Ectodermal cell (in vitro differentiated cells): Measurements from ENCODE around the gene UBE2J2.

ENCODE experiments used
- H3K27ac ChIP-seq: 2 replicates; pipeline ENCODE4 v1.7.0; 2013; ENCODE audit warnings: mild to moderate bottlenecking, low read depth, low read length; ENCODE audit not compliant: insufficient read depth, poor library complexity, severe bottlenecking
- H3K27me3 ChIP-seq: 2 replicates; pipeline ENCODE4 v1.7.0; 2013; ENCODE audit warnings: mild to moderate bottlenecking, low read length; ENCODE audit not compliant: insufficient read depth, control insufficient read depth, poor library complexity, severe bottlenecking
- H3K36me3 ChIP-seq: one replicate; pipeline ENCODE4 v1.7.0; 2013; ENCODE audit warnings: low read length; ENCODE audit not compliant: control insufficient read depth, insufficient read depth
- H3K4me1 ChIP-seq: one replicate; pipeline ENCODE4 v1.7.0; 2013; ENCODE audit warnings: low read length; ENCODE audit not compliant: control insufficient read depth, insufficient read depth
- H3K4me3 ChIP-seq: 2 replicates; pipeline ENCODE4 v1.7.0; 2013; ENCODE audit warnings: low read depth, low read length, control low read depth; ENCODE audit not compliant: insufficient read depth
- H3K9me3 ChIP-seq: 2 replicates; pipeline ENCODE4 v1.7.0; 2013; ENCODE audit warnings: mild to moderate bottlenecking, low read length, moderate library complexity; ENCODE audit not compliant: control insufficient read depth
- WGBS, 2 experiments: methylation state at CpG; one replicate each; pipeline ENCODE4 v1.1.7; 2013; ENCODE audit warnings: missing lambda C conversion rate in 2 of 2; 5-methylcytosine and 5-hydroxymethylcytosine counted together

The UBE2J2 gene

DNA sequence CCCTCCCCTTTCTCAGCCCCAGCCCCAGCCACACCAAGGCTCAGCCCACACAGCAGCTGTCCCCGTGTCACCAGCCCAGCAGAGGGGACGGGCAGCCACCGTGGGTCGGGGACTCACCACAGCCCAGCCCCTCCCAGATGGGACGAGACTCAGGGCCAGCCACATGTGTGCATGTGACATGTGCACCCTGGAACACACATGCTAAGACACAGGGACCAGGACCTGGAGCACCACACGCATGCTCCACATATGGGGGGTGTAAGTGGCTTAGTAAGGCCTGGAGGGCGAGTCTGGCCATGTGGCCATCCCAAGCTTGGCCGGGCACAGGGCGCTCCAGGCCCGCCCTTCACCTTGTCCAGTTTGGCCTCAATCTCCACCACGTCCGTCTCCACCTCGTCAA lies 30.1 kb upstream of the UBE2J2 start:
- WGBS, 2 experiments, result 90 to 93% methylated on average over 13 of the region's 13 CpGs
- Histone ChIP-seq H3K4me1 (peaks cover 23% of the 10 kb centered on the region), H3K9me3 (no peaks in the 10 kb centered on the region), H3K4me3 (no peak overlapping the region), H3K27ac (no peak overlapping the region), H3K27me3 (peaks cover 2% of the 10 kb centered on the region), H3K36me3 (no peaks in the 10 kb centered on the region)

DNA sequence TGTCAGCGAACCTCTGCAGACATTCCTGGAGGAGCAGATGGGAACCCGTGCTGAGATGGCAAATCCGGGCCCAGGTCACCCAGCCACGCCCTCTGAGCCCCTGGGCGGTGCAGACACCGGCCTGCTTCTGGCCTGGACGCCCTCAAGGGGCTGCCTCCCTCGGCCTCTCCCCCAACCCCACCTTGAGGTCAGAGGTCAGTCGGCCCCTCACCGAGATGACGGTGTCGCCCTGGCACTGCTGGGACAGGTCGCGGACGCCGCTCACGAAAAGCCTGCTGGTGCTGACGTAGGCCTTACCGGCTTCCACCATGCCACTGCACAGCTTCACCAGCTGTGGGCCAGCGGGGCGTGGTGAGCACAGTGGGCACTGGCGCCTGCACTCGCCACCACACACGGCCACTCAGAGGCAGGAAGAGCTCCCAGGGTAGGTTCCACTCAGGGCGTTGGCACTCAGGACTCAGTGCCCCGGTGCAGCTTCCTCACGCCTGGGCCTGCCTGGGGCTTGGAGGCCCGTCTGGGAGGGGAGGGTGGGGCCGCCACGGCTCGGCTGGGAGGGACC lies 29.4 kb upstream of the UBE2J2 start:
- H3K4me3 ChIP-seq, result no peak overlapping the region
- peaks cover 23% of the 10 kb centered on the region for H3K4me1 ChIP-seq
- 88% methylated on average over 31 of the region's 31 CpGs for WGBS, 2 experiments
- no peak overlapping the region for H3K27ac ChIP-seq
- no peaks in the 10 kb centered on the region for H3K9me3 ChIP-seq
- no peaks in the 10 kb centered on the region for H3K27me3 ChIP-seq
- H3K36me3 ChIP-seq, result no peaks in the 10 kb centered on the region

DNA sequence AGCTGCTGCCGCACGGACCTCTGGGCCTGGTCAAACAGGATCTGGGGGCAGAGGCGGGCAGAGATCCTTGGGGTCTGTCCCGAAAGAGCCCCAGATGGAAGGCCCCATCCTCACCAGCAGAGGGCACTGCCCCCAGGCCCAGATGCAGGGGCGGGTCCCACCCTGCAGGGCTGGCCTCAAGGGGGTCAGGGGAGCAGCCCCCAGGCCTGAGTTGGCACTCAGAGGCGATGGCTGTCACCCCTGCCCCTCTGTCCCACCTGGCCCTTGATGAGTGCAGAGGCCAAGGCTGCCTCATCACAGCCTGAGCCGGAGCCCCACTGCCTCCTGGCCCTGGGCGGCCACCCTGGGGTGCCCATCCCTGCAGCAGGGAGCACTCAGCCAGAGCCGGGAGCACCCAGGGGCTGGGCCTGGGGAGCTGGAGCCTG lies 28.4 kb upstream of the UBE2J2 start:
- Histone ChIP-seq H3K27ac (no peak overlapping the region), H3K4me1 (peaks cover 22% of the 10 kb centered on the region), H3K36me3 (no peaks in the 10 kb centered on the region), H3K4me3 (no peak overlapping the region), H3K27me3 (no peaks in the 10 kb centered on the region), H3K9me3 (no peaks in the 10 kb centered on the region)
- 81 to 85% methylated on average over 9 of the region's 9 CpGs for WGBS, 2 experiments

DNA sequence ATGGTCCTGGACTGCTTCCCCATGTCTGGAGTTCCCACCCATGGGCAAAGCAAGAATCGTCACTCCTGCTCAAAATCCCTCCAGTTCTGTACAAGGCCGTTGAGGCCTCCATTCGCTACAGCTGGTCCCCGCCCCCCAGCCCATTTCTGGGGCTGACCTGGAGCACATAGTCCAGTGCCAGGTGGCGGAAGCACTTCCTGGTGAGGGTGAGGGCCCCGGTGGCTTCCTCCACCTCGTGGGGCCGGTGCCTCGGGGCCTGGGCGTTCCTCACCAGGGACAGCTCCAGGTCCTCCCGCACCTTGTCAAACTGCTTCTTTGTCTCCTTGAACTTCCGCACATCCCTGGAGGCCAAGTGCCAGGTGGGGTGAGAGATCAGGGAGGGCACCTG lies 26.7 kb upstream of the UBE2J2 start:
- Histone ChIP-seq H3K36me3 (no peaks in the 10 kb centered on the region), H3K4me3 (no peak overlapping the region), H3K9me3 (no peaks in the 10 kb centered on the region), H3K27me3 (no peaks in the 10 kb centered on the region), H3K27ac (no peak overlapping the region), H3K4me1 (peaks cover 7% of the 10 kb centered on the region)
- 92 to 93% methylated on average over 12 of the region's 12 CpGs for WGBS, 2 experiments

DNA sequence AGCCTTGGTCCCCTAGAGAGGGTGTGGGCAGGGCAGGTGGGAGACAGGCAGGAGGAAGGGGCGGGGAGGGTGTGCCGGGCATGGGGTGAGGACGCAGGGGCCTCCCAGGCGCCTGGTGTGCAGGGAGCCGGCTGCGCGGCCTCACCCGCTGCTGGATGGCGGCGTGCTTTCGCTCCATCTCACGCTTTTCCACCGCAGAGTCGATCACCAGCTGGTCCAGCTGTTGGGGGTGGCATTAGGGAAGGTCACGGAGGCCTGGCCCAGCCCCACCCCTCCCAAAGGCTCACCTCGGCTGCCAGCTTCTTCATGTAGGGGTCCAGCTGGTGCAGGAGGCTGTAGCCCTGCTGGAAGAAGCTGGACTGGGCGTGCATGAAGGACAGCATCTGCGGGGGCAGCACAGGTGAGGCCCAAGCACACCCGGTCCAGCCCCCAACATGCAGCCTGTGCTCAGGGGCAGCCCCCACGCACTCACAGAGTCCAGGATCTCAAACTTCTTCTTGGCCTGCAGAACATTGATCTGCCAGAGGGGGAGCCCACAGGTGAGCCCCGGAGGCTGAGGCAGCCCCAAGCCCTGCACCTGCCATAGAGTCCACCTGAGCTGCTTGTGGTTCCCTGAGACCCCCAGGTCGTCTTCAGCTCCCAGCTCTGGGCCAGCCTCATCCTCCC lies 26.2 kb upstream of the UBE2J2 start:
- no peaks in the 10 kb centered on the region for H3K36me3 ChIP-seq
- H3K27ac ChIP-seq, result no peak overlapping the region
- H3K4me1 ChIP-seq, result peaks cover 2% of the 10 kb centered on the region
- WGBS, 2 experiments, result 87 to 89% methylated on average over 22 of the region's 22 CpGs
- H3K9me3 ChIP-seq, result no peaks in the 10 kb centered on the region
- H3K4me3 ChIP-seq, result no peak overlapping the region
- H3K27me3 ChIP-seq, result no peaks in the 10 kb centered on the region

DNA sequence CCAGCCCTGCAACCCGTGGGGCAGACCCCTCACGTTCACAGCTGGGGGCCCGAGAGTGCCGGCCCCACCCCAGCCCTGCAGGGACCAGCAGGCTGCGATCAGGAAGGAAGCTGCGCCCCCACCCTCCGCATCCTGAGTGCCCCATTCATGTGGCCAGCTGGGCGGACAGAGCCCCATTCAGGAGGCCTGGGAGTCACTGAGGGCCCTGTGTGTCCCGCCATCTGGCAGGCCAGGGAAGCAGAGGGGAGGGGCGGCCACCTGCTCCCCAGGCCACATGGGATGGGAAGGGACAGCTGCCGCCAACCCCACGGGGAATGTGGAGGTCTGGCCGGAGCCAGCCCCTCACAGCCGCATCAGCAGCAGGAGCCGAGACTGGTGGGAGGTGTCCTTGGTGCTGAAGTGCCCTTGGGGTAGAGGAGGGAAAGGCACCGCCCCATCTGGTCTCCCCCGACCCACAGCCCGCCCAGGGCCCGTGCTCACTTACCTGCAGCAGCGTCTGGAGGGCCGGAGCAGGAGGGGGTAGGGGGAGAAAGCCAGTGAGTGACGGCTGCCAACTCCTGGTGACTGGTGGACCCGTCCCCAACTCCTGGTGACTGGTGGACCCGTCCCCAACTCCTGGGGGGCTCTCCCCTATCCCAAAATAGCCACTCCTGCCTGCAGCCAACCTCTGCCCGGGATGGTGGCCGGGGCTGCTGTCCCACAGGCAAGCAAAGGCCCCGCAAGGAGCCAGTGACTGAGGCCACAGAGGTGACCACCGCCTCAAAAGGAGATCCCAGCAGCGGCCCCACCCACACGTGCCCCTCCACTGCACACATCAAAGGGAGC lies 25.4 kb upstream of the UBE2J2 start:
- H3K27me3 ChIP-seq, result no peaks in the 10 kb centered on the region
- no peak overlapping the region for H3K4me3 ChIP-seq
- no peaks in the 10 kb centered on the region for H3K9me3 ChIP-seq
- H3K27ac ChIP-seq, result no peak overlapping the region
- no peaks in the 10 kb centered on the region for H3K36me3 ChIP-seq
- H3K4me1 ChIP-seq, result no peaks in the 10 kb centered on the region
- 62 to 63% methylated on average over 30 of the region's 30 CpGs for WGBS, 2 experiments

DNA sequence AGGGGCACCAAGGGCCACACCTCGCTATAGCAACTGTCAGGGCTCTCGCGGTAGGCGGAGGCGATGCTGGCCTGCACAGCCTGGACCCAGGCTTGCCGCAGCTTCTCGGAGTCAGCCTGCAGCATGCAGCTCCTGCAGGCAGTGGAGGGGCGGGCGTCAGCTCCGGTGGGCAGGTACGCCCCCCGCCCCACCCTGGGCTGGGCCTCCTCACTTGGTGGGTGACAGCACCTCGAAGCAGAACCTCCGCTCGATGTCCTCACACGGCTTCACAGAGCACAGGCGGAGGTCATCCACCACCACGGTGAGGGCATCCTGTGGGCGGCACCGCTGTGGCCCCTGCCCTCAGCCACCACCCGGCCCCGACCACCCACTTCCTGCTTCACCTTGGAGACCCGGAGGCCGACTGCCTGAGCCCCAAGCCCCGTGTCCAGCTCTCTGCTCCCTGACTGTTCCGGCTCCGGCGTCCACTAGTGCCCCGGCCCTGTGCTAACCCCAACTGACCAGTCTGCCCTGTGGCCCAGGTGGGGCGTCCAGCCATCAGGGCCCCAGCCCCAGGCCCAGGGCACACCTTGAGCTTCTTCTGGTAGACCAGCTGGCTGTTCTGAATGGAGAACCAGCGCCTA lies 24.3 kb upstream of the UBE2J2 start:
- H3K9me3 ChIP-seq, result no peaks in the 10 kb centered on the region
- no peaks in the 10 kb centered on the region for H3K27me3 ChIP-seq
- H3K4me3 ChIP-seq, result no peak overlapping the region
- WGBS, 2 experiments, result 94 to 96% methylated on average over 31 of the region's 31 CpGs
- H3K27ac ChIP-seq, result no peak overlapping the region
- no peaks in the 10 kb centered on the region for H3K4me1 ChIP-seq
- H3K36me3 ChIP-seq, result no peaks in the 10 kb centered on the region

DNA sequence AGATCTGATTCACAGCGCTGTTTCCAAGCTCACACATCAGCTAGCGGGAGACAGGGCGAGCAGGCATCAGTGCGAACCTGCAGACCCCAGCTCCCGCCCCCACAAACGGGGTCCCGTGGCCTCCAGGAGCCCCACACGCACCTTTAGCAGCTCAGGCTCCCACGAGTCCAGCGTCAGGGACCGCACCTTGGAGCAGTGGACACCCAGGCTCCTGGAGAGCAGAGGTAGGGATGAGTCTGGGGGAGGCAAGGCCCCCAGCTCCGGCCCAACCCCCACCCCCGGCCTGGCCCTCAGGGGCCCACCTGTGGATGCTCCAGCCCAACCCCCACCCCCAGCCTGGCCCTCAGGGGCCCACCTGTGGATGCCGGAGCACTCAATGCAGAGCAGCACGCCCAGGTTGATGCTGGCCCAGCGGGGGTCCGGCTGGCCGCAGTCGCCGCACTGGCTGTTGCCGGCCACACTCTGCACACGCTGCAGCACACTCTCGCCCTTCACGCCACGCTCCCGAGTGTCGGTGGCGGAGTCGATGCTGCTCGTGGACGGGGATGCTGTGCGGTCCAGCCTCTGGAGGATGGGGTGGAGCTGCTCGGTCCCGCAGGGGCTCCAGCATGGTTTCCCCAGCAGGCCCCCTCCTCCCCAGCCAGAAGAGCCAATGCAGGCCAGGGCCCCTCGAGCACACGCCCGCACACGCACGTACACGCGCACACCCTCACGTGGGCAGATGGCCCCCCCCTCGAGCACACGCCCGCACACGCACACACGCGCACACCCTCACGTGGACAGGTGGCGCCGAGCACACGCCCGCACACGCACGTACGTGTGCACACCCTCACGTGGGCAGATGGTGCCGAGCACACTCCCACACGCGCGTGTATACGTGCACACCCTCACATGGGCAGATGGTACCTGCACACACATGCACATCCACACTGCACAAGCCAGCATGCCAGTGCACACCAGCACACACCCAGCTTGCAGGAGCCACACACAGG lies 22.7 kb upstream of the UBE2J2 start:
- H3K36me3 ChIP-seq, result no peaks in the 10 kb centered on the region
- H3K9me3 ChIP-seq, result no peaks in the 10 kb centered on the region
- no peak overlapping the region for H3K27ac ChIP-seq
- no peak overlapping the region for H3K4me3 ChIP-seq
- H3K27me3 ChIP-seq, result no peaks in the 10 kb centered on the region
- no peaks in the 10 kb centered on the region for H3K4me1 ChIP-seq
- WGBS, 2 experiments, result 95 to 96% methylated on average over 62 of the region's 62 CpGs

DNA sequence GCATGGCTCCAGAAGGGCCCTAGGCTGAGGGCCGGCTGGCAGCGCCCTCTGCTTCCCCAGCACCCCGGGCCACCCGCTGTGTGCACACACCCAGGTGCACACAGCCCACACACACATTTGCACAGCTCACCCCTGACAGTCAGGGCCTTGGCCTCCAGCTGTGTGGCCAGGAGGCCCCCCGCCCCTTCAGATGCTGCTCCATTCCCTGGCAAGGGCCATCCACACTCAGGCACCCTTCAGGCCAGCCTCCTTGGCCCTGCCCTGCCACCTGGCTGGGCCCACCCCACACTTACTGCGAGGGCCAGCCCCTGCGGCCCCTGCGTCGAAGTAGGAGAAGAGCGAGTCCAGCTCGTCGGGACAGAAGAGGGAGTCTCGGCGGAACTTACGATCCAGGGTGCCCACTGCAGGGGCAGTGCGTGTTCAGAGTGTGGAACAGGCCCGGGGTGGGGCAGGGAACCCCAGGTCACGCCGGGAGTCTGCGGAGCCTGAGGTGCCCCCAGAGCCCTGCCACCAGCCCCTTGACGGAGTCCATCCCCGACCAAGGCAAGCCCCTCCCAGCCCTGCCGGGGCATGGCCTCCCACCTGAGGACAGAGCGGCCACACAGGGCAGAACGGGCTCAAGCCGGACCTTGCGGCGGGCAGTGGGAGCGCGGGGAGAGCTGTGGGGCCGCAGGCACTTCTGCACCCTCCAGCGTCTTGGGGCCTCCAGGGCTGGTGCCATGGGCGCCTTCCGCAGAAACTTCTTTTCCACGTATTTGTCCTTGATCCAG lies 21.7 kb upstream of the UBE2J2 start:
- Histone ChIP-seq H3K27ac (no peak overlapping the region), H3K4me3 (no peak overlapping the region), H3K4me1 (no peaks in the 10 kb centered on the region), H3K27me3 (no peaks in the 10 kb centered on the region), H3K9me3 (no peaks in the 10 kb centered on the region), H3K36me3 (no peaks in the 10 kb centered on the region)
- 93 to 94% methylated on average over 35 of the region's 35 CpGs for WGBS, 2 experiments
